Posterior vena cava (tissue), 2 donors: Measurements from ENCODE around the gene SP140L. TPM values are rescaled to one million over a fixed set of nuclear protein-coding genes. Genes with fewer than 3 reads are reported as not detected.
A peak's percentile ranks its signal among the peaks of the same experiment; 100 is the strongest.
"Not testable (repeated sequence)": the region's sequence is repeated elsewhere in the genome, so short reads cannot be mapped to it uniquely, and the experiment has no call there.

Experiments
- DNase-seq: peaks from one replicate; pipeline ENCODE4 v3.0.0-alpha.2; 2020; ENCODE audit warnings: low spot score
- intact Hi-C, 2 donors: fragments of 100-400 bp; cut with DNase I; formaldehyde crosslinking; loops; one replicate each; pipeline versions ENCODE4 v1.14.1 to v1.14.2; 2022 to 2023
- total RNA-seq, 2 donors: library from RNA; stranded (reverse); fragmentation: NEBNext Ultra II Directional; extraction: Animal tissue kit (Norgen Biotek cat#: 25700); gene quantifications; one replicate each; pipeline ENCODE4 v1.2.1, GENCODE V29; 2021
- donor health status: DM: yes; HTN: yes; CAD: no.
- donor health status: DM: yes; HTN: yes; CAD: no.

SP140L gene
- total RNA-seq, 2 donors from 2014 or later, result 10.1 to 17.0 TPM

DNA sequence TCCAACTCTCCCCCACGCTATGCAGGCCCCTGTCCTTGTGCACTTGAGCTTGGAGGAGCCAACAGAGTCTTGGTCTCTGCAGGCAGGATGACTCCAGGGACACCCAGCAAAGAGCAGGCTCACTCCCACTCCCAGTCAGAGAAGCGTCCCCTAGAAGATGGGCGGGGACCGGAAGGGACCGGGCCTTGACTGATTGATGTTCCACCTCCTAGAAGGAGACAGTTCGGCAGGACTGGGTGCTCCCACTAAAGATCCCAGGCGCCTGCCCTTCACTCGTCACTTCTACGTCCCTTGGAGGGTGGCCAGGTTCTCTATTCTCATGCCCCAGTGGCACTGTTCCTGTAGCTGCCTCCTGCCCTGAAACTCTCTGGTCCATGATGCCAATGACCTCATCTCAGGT is 85.9 kb downstream of the SP140L start:
- no peak for DNase-seq
- intact Hi-C loops, result no loop called here

DNA sequence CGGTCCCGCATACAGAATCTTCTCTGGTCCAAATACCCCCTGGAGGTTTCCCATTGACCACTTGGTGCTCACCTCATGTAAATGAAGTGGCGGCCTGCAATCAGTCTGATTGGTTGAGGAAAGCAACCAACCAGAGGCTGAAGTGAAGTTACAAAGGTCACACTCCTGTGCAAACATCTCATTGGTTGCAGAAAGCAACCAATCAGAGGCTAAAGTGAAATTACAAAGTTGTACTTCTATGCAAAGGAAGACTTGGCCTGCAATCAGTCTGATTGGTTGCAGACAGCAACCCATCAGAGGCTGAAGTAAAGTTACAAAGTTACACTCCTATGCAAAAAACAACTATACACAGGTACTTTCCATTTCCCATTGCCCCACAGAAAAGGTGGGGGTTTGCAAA is 86.5 kb downstream of the SP140L start:
- no peak for DNase-seq
- intact Hi-C loops, result no loop called here

DNA sequence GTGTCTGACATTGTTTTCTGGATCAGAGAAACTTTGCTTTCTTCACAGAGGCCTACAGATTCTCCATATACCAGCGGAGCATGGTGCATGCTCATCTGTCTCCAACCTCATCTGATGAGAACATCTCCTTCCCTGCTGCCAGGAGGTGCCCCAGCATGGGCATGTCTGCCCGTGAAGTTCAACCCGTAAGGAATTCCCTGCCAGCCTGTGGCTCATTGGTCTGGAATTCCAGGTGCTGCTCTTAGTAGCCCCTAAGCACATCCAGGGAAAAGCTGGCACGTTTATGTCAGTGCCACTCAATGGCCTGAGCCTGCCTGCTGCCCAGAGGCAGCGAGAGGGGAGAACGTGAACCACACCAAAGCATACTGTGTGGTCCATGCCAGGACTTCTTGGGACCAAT is 87.3 kb downstream of the SP140L start:
- DNase-seq, result no peak
- intact Hi-C loops, result no loop called here

DNA sequence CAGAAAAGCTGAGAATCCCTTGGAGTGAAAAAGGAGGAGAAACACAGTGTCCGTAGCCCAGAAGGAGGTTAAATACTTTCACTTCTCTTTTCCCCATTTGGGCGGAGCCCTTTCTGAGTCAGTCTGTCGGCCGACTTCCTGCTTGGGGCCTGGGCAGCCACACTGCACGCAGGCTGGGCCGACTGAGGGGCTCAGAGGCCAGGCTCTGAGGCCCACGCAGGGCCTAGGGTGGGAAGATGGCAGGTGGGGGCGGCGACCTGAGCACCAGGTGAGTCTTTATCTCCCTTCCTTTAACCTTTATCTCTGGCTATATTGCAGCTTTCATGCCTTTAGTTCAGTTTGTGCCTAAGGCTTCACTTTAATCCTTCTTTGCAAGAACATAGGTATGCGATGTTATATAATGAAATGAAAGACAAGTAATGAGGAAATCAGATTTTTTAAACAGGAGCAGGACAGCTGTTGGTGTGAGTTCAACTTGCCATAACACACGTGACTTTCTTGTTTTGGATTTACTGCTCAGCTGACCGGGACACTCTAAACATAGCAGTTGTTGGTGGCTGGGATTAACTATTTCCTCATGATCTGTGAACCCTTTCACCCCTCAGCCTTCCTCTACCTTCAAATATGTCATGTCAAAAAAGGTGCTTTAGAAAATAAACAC is 89.2 kb downstream of the SP140L start, which contains the start of gene SP100:
Gene SP100, plus strand, starts transcription at position 141 of the 661 bp plus-strand sequence. Its CDS starts 96 bp downstream, at position 237.
- peak; percentile 93 for DNase-seq
- intact Hi-C loops, result no loop called here

DNA sequence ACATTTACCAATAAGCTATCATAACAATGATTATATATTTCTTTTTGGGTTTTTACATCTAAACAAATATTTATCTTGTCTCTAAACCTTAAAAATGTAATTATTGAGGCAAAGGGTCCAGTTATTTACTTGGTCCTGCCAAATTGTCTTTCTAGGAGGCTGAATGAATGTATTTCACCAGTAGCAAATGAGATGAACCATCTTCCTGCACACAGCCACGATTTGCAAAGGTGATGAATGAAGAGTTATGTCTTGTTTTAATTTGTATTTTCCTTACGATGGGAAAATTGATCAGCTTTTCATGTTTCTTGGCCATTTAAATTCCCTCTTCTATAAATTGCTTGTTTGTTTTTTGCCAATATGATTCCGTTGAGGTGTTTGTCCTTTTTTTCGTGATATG is 90.4 kb downstream of the SP140L start:
- no peak for DNase-seq
- intact Hi-C loops, result no loop called here

DNA sequence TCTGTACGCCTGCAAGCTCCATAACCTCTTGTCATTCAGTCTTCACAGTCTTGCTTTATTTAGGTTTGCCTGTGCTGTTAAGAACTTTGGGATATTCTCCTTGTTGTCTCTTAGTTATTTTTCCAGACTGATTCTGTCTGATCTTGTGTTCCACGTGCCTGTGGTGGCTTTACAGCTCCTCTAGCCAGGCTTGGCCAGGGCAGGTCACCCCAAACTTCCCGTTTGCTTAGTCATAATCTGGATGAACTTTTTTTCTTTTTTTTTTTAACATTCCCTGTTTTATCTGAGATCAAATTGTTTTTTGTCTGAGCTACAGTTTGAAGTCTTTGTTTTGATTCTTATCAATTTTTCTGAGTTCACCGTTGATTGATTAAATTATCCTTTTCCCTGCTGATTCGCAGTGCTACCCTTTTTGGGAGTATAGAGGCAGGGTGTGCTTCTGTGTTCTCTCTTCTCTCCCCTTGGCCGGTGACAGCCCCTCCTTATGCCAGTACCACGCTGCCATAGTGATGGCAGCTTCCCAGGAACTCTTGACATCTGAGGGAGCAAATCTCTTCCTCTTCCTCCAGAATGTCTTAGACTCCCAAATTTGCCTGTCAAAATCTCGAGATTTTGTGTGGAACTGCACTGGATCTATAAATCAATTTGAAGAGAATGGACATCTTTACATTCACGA is 91.5 kb downstream of the SP140L start:
- intact Hi-C loops, result no loop called here
- peak; percentile 79 for DNase-seq

DNA sequence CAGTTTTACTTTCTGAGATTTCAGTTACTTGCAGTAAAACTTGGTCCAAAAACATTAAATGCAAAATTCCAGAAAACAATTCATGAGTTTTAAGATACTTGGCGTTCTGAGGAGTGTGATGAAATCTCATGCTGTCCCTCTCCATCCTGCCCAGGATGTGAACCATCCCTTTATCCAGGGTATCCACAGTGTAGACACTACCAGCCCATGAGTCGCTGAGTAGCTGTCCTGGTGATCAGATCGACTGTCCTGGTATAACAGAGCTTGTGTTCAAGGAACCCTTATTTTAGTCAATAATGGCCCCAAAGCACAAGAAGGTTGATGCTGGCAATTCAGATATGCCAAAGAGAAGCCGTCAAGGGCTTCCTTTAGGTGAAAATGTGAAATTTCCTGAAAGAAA is 92.2 kb downstream of the SP140L start:
- intact Hi-C loops, result no loop called here
- DNase-seq, result no peak

DNA sequence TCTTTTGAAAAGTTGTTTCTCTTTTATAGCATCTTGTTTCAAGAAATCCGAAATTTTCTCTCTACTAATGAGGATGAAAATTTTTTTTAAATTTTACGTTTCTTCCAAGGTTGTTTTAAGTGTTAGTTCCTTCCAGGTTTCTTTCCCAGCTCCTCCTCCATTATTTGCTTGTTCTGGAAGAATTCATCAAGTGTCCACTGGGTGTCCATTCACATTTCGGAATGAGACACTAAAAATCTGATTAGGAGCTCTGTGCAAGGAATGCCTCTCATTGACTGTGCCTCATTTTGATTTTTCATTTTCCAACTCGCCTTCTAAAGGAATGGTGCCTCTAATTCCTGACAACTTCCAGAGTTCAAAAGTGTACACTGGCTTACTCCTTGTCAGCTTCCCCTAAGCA is 95.2 kb downstream of the SP140L start:
- DNase-seq, result no peak
- intact Hi-C loops, result no loop called here

DNA sequence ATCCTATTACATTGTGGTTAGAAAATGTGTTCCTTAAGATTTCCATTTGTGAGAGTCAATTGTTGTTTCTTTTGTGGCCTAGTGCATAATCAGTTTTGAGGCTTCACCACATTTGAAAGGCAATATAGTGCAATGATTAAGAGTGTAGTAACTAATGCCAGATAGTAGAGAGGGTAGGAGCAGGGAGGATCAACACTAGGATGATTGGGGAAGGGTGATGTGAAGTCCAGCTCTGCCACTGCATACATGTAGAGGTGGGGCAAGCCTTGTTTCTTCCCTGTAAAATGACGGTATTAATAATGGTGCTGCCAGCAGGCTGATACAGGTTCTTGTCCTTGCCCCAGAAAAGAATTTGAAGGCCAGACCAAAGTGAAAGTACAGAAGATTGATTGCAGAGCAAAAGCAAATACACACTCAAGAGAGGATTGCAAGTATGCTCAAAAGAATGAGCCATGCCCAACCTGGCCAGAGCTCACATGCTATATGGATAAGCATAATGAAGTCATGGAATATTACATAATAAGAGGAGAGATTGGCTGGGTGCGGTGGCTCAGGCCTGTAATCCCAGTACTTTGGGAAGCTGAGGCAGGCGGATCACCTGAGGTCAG is 97.0 kb downstream of the SP140L start:
- intact Hi-C loops, result no loop called here
- no peak for DNase-seq

DNA sequence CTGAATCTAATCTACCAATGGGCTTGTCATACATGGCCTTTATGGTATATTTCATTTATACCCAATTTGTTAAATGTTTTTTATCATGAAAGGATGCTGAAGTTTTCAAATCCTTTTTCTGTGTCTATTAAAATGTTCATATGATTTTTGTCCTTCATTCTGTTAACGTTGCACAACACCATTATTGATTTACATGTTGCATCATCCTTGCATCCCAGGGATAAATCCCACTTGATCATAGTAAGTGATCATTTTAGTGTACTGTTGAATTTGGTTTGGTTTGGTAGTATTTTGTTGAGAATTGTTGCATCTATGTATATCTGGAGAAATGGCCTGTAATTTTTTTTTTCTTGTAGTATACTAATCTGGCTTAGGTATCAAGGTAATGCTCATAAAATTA is 98.4 kb downstream of the SP140L start:
- no peak for DNase-seq
- intact Hi-C loops, result no loop called here

DNA sequence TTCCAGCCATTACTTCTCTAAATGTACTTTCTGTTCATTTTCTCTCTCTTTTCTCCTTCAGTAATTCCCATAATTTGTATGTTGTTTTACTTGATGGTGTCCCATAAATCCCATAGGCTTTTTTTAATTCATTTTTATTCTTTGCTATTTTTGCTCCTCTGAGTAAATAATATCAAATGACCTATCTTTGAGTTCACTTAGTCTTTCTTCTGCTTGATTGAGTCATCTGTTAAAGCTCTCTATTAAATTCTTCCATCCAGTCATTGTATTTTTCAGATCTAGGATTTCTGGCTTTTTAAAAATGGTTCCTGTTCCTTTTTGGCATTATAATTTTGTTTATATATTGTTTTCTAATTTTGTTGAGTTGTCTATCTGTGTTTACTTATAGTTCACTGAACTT is 102.5 kb downstream of the SP140L start:
- no peak for DNase-seq
- intact Hi-C loops, result no loop called here

DNA sequence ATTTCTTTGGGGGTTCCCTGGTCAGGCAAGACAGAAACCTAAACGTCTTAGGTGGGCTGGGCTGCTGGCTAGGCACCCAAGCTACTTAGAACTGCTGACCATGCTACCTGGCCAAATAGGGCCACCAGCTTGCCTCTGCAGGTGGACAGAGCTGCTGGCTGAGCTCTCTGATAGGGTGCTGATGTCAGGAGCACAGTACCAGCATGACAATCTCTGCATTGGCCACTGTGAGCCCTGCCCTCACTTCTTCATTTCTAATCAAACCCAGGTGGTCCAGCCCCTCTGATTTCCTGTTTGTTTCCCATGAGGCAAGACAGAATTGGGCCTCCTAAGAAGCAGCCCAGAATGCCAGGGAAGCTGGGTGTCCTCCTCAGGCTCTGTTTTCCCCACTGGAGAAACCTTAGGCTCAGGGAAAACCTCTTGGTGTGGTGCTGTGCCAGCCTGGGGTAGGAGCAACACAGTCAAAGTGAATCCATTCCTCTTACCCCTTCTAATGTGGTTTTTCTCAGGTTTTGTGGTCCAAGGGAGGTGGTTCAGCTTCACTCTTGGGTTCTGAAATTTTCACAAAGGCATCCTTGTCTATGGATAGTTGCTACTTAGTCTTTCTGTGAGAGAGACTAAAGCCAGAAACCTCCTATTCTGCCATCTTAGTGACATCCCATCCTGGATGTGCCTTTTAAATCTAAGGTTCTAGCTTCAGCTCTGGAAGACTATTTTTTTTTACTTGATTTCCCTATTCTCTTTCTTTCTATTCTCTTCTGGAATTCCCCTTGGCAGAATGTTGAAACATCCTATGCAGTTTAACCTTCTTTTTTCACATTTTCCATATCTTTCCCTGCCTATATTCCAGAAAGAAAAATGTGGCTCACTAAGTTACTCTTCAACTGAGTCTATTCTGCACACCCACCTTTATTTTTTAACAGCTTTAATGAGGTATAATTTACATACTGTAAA is 104.2 kb downstream of the SP140L start:
- DNase-seq, result no peak
- intact Hi-C loops, result no loop called here

DNA sequence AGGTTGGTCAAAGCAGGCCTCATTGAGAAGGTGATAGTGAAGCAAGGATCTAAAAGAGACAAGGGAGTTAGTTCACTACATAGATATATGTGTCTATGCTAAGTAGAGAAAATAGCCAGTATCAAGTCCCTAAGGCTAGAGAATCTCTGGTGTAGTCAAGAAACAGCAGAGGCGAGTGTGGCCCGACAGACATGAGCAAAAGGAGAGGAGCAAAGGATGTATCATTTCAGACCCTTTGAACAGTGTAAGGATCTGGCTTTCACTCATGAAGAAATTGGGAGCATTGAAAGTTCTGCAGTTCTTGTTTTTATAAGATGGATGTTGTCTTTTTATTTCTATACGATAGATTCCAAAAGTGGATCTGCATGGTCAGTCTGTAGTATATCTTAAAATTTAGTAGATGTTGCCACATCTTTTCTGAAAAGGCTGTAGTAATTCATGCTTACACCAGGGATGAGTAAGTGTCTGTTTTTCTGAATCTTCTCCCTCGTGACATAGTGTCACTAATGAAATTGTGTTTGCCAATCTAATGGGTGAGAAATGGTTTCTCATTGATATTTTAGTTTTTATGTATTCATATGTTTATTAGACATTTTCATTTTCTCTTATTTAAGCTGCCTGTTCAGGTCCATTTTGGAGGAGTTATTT is 107.8 kb downstream of the SP140L start:
- intact Hi-C loops, result no loop called here

DNA sequence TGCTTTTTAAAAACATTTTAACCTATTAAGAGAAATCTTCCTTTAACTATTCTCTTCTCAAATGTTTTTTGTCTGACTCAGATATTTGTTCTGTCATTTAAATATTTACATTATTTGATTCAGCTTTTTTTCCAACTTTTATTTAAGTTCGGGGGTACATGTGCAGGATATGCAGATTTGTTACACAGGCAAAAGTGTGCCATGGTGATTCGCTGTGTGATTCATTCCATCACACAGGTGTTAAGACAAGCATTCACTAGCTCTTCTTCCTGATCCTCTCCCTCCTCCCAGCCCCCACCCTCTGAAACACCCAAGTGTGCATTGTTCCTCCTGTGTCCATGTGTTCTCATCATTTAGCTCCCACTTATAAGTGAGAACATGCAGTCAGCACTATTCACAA is 108.4 kb downstream of the SP140L start:
- no peak for DNase-seq
- intact Hi-C loops, result no loop called here

More for the DNA sequence above, 107.8 kb downstream of the SP140L start:
- DNase-seq, result no peak

DNA sequence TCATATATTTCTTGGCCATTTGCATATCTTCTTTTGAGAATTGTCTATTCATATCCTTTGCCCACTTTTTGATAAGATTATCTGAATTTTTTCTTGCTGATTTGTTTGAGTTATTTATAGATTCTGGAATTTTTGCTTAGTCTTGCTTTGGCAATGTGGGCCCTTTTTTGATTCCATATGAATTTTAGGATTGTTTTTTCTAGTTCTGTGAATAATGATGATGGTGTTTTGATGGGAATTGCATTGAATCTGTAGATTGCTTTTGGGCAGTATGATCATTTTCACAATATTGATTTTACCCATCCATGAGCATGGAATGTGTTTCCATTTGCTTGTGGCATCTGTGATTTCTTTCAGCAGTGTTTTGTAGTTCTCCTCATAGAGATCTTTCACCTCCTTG is 112.1 kb downstream of the SP140L start:
- DNase-seq, intact Hi-C loops: not testable (repeated sequence)

DNA sequence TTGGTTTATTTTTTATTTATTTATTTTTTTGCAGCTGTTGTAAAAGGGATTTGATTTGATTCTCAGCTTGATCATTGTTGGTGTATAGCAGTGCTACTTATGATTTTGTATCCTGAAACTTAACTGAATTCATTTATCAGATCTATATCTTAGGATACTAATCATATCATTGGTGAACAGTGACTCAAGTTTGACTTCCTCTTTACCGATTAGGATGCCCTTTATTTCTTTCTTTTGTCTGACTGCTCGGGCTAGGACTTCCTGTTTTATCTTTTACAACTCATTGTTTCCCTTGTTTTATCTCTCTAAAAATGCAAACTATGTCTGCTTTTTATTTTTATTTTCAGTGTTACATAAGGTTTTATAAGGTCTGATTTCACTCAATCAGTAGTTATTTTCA is 112.6 kb downstream of the SP140L start:
- intact Hi-C loops, result no loop called here
- no peak for DNase-seq

DNA sequence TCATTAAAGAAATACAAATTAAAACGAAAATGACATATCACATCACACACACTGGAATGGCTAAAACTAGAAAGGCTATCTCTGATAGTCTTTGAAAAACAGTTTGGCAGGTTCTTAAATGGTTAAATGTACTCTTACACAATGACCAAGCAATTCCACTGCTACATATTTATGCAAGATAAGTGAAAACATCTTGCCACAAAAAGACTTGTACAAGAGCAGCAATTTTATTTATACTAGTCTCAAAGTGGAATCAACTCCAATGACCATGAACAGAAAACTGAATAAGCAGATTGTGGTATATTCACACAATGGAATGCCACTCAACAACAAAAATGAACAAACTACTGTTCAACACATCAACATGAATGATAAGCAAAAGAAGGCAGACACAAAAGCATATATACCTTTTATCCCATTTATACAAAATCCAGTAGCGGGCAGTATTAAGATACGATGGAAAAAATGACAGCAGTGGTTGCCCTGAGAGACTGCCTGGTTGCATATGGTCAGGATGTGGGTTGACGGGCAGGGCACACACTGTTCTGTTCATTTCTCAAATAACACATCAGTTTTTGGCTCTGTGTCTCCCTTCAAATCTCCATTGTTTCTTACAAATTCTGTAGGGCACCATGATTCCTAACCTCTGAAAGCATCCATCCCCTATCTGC is 114.4 kb downstream of the SP140L start:
- intact Hi-C loops, result no loop called here
- DNase-seq, result no peak

DNA sequence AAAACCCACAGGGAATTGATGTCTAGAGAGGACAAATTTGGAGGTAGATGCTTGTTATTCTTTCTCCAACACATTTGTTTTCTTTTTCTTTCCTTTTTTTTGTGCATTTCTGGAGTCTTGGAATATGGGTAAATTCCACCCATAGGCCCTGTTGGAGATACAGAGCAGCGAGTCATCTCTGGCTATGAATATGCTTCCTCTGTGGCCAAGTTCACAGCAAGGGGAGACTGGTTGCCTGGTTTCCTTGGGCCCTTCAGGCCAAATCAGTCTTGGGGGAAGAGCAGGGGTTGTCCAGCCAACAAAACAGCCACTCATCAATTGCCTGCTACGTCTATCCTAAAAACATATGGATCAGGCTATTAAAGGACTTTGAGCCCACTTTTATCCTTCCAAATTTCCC is 116.5 kb downstream of the SP140L start:
- intact Hi-C loops, result no loop called here
- no peak for DNase-seq

DNA sequence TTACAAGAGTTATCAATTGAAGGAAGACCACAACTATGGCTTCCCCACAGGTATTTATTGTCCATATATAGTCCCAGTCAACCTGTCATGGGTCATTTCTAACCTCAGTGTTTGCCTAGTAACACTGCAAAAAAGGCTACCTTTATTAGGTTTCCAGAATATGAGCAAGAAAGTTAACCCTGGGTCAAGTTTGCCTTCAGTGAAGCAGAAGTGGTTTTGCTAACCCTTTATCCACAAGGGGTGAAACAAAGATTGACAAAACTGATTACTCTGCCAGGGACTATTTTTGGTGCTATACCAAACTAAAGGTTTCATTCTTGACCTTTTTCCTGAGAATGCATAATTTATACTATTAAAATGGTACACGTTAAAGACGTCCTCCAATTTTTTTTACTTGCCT is 117.8 kb downstream of the SP140L start:
- intact Hi-C loops, result no loop called here

More for the DNA sequence above, 117.8 kb downstream of the SP140L start:
- DNase-seq, result no peak
